ENCODE results near the gene TSC22D3. TPM values are rescaled to one million over a fixed set of nuclear protein-coding genes. Genes with fewer than 3 reads are reported as not detected.

TSC22D3 gene
- total RNA-seq, 3 donors from 2014 or later = 14.1 to 118 (median 64.7) TPM

GRCh38 chrX:107716816-107717700 lies 58.5 kb downstream of the TSC22D3 start:
- peak; percentile 85 to 91 (median 86) for DNase-seq
- no peaks in the 10 kb centered on the region for H3K4me1 ChIP-seq (ENCODE audit: low read depth)
- intact Hi-C loops (cut with DNase I, micrococcal nuclease) = no loop called here

GRCh38 chrX:107716118-107716684 lies 59.4 kb downstream of the TSC22D3 start:
- H3K36me3 ChIP-seq (ENCODE audit: low read depth) = no peaks in the 10 kb centered on the region
- ATAC-seq = peak; percentile 12
- no peaks in the 10 kb centered on the region for H3K9me3 ChIP-seq
- intact Hi-C loops (cut with DNase I, micrococcal nuclease) = no loop called here
- no peaks in the 10 kb centered on the region for H3K4me1 ChIP-seq (ENCODE audit: low read depth)
- peak overlapping the region; percentile 36 for H3K4me3 ChIP-seq
- DNase-seq = peak; percentile 23 to 62 (median 45)
- no peak for TF ChIP-seq CTCF (IDR thresholded peaks at IDR 0.05)

More at GRCh38 chrX:107716816-107717700, 58.5 kb downstream of the TSC22D3 start:
- no peaks in the 10 kb centered on the region for H3K9me3 ChIP-seq
- TF ChIP-seq CTCF (IDR thresholded peaks at IDR 0.05) = no peak
- peak overlapping the region; percentile 36 for H3K4me3 ChIP-seq
- no peaks in the 10 kb centered on the region for H3K36me3 ChIP-seq (ENCODE audit: low read depth)
- ATAC-seq = peak; percentile 79

- ATAC-seq (no peak), DNase-seq (peak in 1 of 3 donors; percentile 15)
- intact Hi-C loops (cut with DNase I, micrococcal nuclease) = no loop called here
- no peaks in the 10 kb centered on the region for H3K9me3 ChIP-seq
- no peak for TF ChIP-seq CTCF (IDR thresholded peaks at IDR 0.05)
- peaks cover 6% of the 10 kb centered on the region for H3K4me1 ChIP-seq (ENCODE audit: low read depth)
- no peaks in the 10 kb centered on the region for H3K36me3 ChIP-seq (ENCODE audit: low read depth)
- H3K4me3 ChIP-seq = peak overlapping the region; percentile 36
Measured at GRCh38 chrX:107715331-107716117, 60.1 kb downstream of the TSC22D3 start.

DNA sequence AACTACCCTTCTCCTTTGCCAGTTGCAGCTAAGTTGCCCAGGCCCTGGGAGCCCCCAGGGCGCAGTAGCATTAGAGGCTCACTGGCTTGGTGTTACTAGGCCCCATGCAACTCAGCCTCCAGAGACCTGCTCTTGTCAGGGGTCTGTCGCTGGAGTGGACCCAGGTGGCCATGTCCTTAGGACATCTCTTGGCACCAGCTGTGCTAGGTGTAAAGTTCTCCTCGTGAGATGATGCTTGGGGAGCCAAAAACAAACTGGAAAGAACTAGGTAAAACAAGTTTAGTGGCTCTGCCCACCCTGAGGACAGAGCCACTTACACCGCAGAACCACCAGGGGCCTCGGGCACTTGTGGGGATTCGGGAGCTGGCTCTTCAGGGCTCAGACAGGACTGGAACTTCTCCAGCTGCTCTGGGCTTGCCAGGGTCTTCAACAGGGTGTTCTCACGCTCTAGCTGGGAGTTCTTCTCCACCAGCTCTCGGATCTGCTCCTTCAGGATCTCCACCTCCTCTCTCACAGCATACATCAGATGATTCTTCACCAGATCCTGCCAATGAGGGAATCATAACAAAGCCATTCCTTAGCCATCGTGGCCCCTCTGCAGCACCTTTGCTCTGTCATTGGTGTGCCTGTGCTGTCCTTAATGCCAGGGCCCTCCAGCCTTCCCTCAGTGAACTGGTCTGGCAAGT lies 61.2 kb downstream of the TSC22D3 start:
- H3K4me1 ChIP-seq (ENCODE audit: low read depth) = peaks cover 8% of the 10 kb centered on the region
- DNase-seq (no peak), ATAC-seq (no peak)
- no peak overlapping the region for H3K4me3 ChIP-seq
- H3K36me3 ChIP-seq (ENCODE audit: low read depth) = no peaks in the 10 kb centered on the region
- intact Hi-C loops (cut with DNase I, micrococcal nuclease) = no loop called here
- H3K9me3 ChIP-seq = no peaks in the 10 kb centered on the region
- TF ChIP-seq CTCF (IDR thresholded peaks at IDR 0.05) = no peak

GRCh38 chrX:107713543-107714205 lies 61.9 kb downstream of the TSC22D3 start:
- TF ChIP-seq CTCF (IDR thresholded peaks at IDR 0.05) = no peak
- ATAC-seq (no peak), DNase-seq (no peak)
- intact Hi-C loops (cut with DNase I, micrococcal nuclease) = no loop called here
- H3K9me3 ChIP-seq = no peaks in the 10 kb centered on the region
- no peaks in the 10 kb centered on the region for H3K36me3 ChIP-seq (ENCODE audit: low read depth)
- no peak overlapping the region for H3K4me3 ChIP-seq
- H3K4me1 ChIP-seq (ENCODE audit: low read depth) = peaks cover 8% of the 10 kb centered on the region

Data from mucosa of descending colon (tissue), 3 donors.